ENCODE measurements around the gene GLG1.
"Not testable (repeated sequence)": the region's sequence is repeated elsewhere in the genome, so short reads cannot be mapped to it uniquely, and the experiment has no call there.

DNA sequence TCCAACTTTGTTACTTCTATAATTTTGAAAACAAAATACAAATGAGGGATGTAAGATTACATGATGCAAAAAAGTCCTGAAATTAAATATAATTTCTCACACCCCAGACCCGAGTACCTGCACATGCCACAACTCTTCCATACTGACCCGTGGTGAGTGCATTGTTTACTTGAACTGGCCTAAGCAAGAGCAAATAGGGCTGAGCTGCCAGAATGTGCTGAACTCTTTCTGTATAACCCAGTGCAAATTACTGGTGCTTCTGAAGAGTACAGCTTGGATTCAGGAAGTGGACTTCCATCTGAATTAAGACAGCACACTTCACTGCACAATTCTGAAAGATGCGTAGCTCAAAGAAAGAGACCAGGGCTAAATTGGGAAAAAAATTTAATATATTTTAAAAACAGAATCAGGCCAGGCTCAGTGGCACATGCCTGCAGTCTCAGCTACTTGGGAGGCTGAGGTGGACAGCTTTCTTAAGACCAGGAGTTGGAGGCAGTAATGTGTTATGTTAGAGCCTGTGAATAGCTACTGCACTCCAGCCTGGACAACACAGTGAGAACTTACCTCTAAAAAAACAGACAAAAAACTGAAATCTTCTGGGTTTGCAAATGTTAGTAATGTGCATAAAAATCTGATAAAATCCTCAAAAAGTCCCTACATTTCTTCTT is 63.9 kb downstream of the GLG1 start:
- TF ChIP-seq, protein P1, sequence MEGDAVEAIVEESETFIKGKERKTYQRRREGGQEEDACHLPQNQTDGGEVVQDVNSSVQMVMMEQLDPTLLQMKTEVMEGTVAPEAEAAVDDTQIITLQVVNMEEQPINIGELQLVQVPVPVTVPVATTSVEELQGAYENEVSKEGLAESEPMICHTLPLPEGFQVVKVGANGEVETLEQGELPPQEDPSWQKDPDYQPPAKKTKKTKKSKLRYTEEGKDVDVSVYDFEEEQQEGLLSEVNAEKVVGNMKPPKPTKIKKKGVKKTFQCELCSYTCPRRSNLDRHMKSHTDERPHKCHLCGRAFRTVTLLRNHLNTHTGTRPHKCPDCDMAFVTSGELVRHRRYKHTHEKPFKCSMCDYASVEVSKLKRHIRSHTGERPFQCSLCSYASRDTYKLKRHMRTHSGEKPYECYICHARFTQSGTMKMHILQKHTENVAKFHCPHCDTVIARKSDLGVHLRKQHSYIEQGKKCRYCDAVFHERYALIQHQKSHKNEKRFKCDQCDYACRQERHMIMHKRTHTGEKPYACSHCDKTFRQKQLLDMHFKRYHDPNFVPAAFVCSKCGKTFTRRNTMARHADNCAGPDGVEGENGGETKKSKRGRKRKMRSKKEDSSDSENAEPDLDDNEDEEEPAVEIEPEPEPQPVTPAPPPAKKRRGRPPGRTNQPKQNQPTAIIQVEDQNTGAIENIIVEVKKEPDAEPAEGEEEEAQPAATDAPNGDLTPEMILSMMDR (IDR thresholded peaks at IDR 0.05) = not testable (repeated sequence)
- not testable (repeated sequence) for TF ChIP-seq POLR2A (IDR thresholded peaks at IDR 0.05)
